Trophoblast cell (in vitro differentiated cells and primary cell): Measurements from ENCODE around the gene PRR22.
A peak's percentile ranks its signal among the peaks of the same experiment; 100 is the strongest.

Experiments used
- DNase-seq, 2 donors: peaks; one replicate each; pipeline ENCODE4 v3.0.0-alpha.2; 2016
- H2AFZ ChIP-seq: 2 replicates; pipeline ENCODE4 v1.6.1; 2013; ENCODE audit warnings: low read length, moderate library complexity, mild to moderate bottlenecking; ENCODE audit not compliant: insufficient read depth, poor library complexity
- H2AK5ac ChIP-seq: 2 replicates; pipeline ENCODE4 v1.6.1; 2013; ENCODE audit warnings: mild to moderate bottlenecking, low read length
- H2BK120ac ChIP-seq: 2 replicates; pipeline ENCODE4 v1.6.1; 2013; ENCODE audit warnings: low read length, mild to moderate bottlenecking, moderate library complexity; ENCODE audit not compliant: insufficient read depth, poor library complexity
- H2BK12ac ChIP-seq: 2 replicates; pipeline ENCODE4 v1.6.1; 2013; ENCODE audit warnings: mild to moderate bottlenecking, low read length, moderate library complexity
- H2BK5ac ChIP-seq: 2 replicates; pipeline ENCODE4 v1.6.1; 2013; ENCODE audit warnings: low read length, low read depth, moderate library complexity, mild to moderate bottlenecking; ENCODE audit not compliant: poor library complexity
- H3K14ac ChIP-seq: 2 replicates; pipeline ENCODE4 v1.6.1; 2013; ENCODE audit warnings: mild to moderate bottlenecking, low read length
- H3K18ac ChIP-seq: 2 replicates; pipeline ENCODE4 v1.6.1; 2013; ENCODE audit warnings: mild to moderate bottlenecking, low read length
- H3K23ac ChIP-seq: 2 replicates; pipeline ENCODE4 v1.6.1; 2013; ENCODE audit warnings: low read length
- H3K27ac ChIP-seq: 2 replicates; pipeline ENCODE4 v1.5.1; 2013; ENCODE audit warnings: low read depth, mild to moderate bottlenecking, inconsistent platforms, low read length, moderate library complexity
- H3K27me3 ChIP-seq: 2 replicates; pipeline ENCODE4 v1.6.1; 2013; ENCODE audit warnings: inconsistent platforms, mild to moderate bottlenecking, low read length, moderate library complexity; ENCODE audit not compliant: insufficient read depth
- H3K36me3 ChIP-seq, 2 experiments: 1 replicate in 1 of 2; 2 replicates in 1 of 2; pipeline ENCODE4 v1.6.1; 2013; ENCODE audit warnings: low read length in 2 of 2, mild to moderate bottlenecking in 2 of 2, moderate library complexity in 1 of 2; ENCODE audit not compliant: insufficient read depth in 2 of 2, control insufficient read depth in 1 of 2
- H3K4ac ChIP-seq: 2 replicates; pipeline ENCODE4 v1.6.1; 2013; ENCODE audit warnings: low read depth, mild to moderate bottlenecking, low read length, moderate library complexity
- H3K4me1 ChIP-seq, 2 experiments: 1 replicate in 1 of 2; 2 replicates in 1 of 2; pipeline ENCODE4 v1.6.1; 2013; ENCODE audit warnings: low read length in 2 of 2, mild to moderate bottlenecking in 2 of 2, moderate library complexity in 1 of 2; ENCODE audit not compliant: insufficient read depth in 2 of 2, control insufficient read depth in 1 of 2
- H3K4me2 ChIP-seq: 2 replicates; pipeline ENCODE4 v1.6.1; 2013; ENCODE audit warnings: inconsistent platforms, mild to moderate bottlenecking, low read length, moderate library complexity
- H3K4me3 ChIP-seq: 2 replicates; pipeline ENCODE4 v1.5.1; 2013; ENCODE audit warnings: mild to moderate bottlenecking, low read depth, low read length, inconsistent platforms
- H3K79me1 ChIP-seq: one replicate; pipeline ENCODE4 v1.6.1; 2013; ENCODE audit warnings: low read length
- H3K79me2 ChIP-seq: 2 replicates; pipeline ENCODE4 v1.6.1; 2013; ENCODE audit warnings: low read length, mild to moderate bottlenecking; ENCODE audit not compliant: control insufficient read depth, insufficient read depth, poor library complexity
- H3K9ac ChIP-seq: 2 replicates; pipeline ENCODE4 v1.6.1; 2013; ENCODE audit warnings: mild to moderate bottlenecking, low read length
- H3K9me3 ChIP-seq: 2 replicates; pipeline ENCODE4 v1.6.1; 2013; ENCODE audit warnings: low read depth, mild to moderate bottlenecking, control low read depth, inconsistent platforms, low read length; ENCODE audit not compliant: insufficient read depth
- H4K12ac ChIP-seq: 2 replicates; pipeline ENCODE4 v1.6.1; 2013; ENCODE audit warnings: low read depth, mild to moderate bottlenecking, low read length, moderate library complexity
- H4K8ac ChIP-seq: 2 replicates; pipeline ENCODE4 v1.6.1; 2013; ENCODE audit warnings: low read depth, mild to moderate bottlenecking, low read length, moderate library complexity
- H4K91ac ChIP-seq: one replicate; pipeline ENCODE4 v1.6.1; 2013; ENCODE audit warnings: low read depth, mild to moderate bottlenecking, low read length, moderate library complexity
- WGBS: extraction: QIAGEN DNeasy Blood & Tissue Kit; methylation state at CpG from one replicate; pipeline ENCODE4 v1.1.7; 2013; ENCODE audit warnings: missing lambda C conversion rate; ENCODE audit not compliant: insufficient read length, insufficient coverage; ENCODE audit errors: extremely low coverage; 5-methylcytosine and 5-hydroxymethylcytosine counted together

The PRR22 gene

DNA sequence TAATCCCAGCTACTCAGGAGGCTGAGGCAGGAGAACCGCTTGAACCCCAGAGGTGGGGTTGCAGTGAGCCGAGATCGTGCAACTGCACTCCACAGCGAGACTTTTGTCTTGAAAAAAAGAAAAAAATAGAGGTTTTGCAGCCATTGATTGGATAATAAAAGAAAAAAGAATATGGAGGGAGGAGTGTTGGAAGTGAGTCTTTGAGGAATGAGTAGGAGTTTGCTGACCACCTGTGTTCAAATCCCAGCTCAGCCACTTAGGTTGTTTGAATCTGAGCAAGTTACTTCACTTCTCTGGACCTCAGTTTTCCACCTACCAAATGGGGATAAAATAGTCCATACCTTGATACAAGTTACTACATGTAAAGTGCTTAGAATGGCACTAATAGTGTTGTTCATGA, 26.6 kb upstream of the PRR22 start:
- no peak overlapping the region for H2BK120ac ChIP-seq
- no CpG with 5 or more reads among the region's 4 CpGs for WGBS
- no peaks in the 10 kb centered on the region for H3K36me3 ChIP-seq
- H4K8ac ChIP-seq, result no peak overlapping the region
- H3K4me3 ChIP-seq, result no peak overlapping the region
- H3K27ac ChIP-seq, result no peak overlapping the region
- no peak overlapping the region for H2BK12ac ChIP-seq
- no peak overlapping the region for H2AFZ ChIP-seq
- H3K27me3 ChIP-seq, result no peaks in the 10 kb centered on the region
- no peak overlapping the region for H3K23ac ChIP-seq
- no peak overlapping the region for H3K4ac ChIP-seq
- H2BK5ac ChIP-seq, result no peak overlapping the region
- no peak overlapping the region for H3K9ac ChIP-seq
- no peak overlapping the region for H4K12ac ChIP-seq
- H2AK5ac ChIP-seq, result no peak overlapping the region
- no peak for DNase-seq
- no peak overlapping the region for H4K91ac ChIP-seq
- no peak overlapping the region for H3K18ac ChIP-seq
- H3K14ac ChIP-seq, result no peak overlapping the region
- H3K79me2 ChIP-seq, result no peaks in the 10 kb centered on the region
- no peaks in the 10 kb centered on the region for H3K79me1 ChIP-seq
- no peaks in the 10 kb centered on the region for H3K4me1 ChIP-seq
- no peak overlapping the region for H3K4me2 ChIP-seq
- no peaks in the 10 kb centered on the region for H3K9me3 ChIP-seq

DNA sequence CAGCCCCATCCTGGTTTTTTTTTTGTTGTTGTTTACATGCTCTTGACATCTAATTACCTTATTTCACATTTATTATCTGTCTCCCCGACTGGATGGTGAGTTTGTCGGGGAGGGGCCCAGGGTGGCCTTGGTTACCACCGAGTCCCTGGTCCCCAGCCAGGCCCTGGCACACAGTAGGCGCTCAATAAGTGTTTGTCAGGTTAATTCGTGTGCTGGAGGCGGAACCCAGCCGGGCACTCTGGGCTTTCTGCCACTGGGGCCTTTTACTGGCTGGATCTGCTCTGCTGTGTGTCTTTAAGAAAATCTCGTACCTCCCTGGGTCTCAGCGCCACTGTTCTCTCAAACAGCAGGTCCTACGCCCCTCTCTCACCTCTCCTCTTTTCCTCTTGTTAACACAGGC, 24.9 kb upstream of the PRR22 start:
- no peaks in the 10 kb centered on the region for H3K9me3 ChIP-seq
- no peak overlapping the region for H2AK5ac ChIP-seq
- H3K23ac ChIP-seq, result no peak overlapping the region
- H4K12ac ChIP-seq, result no peak overlapping the region
- no peak overlapping the region for H2BK120ac ChIP-seq
- no peak overlapping the region for H3K4me2 ChIP-seq
- no peak overlapping the region for H4K8ac ChIP-seq
- H4K91ac ChIP-seq, result peak overlapping the region; percentile 34
- WGBS, result no CpG with 5 or more reads among the region's 10 CpGs
- no peaks in the 10 kb centered on the region for H3K36me3 ChIP-seq
- H3K79me1 ChIP-seq, result no peaks in the 10 kb centered on the region
- no peak overlapping the region for H3K27ac ChIP-seq
- no peak for DNase-seq
- no peak overlapping the region for H3K9ac ChIP-seq
- H3K14ac ChIP-seq, result no peak overlapping the region
- H3K4me1 ChIP-seq, result peaks cover 0 to 2% of the 10 kb centered on the region in 2 experiments
- H3K79me2 ChIP-seq, result no peaks in the 10 kb centered on the region
- no peak overlapping the region for H2BK12ac ChIP-seq
- no peak overlapping the region for H3K4me3 ChIP-seq
- peaks cover 5% of the 10 kb centered on the region for H3K27me3 ChIP-seq
- no peak overlapping the region for H3K18ac ChIP-seq
- no peak overlapping the region for H2AFZ ChIP-seq
- no peak overlapping the region for H2BK5ac ChIP-seq
- H3K4ac ChIP-seq, result no peak overlapping the region

DNA sequence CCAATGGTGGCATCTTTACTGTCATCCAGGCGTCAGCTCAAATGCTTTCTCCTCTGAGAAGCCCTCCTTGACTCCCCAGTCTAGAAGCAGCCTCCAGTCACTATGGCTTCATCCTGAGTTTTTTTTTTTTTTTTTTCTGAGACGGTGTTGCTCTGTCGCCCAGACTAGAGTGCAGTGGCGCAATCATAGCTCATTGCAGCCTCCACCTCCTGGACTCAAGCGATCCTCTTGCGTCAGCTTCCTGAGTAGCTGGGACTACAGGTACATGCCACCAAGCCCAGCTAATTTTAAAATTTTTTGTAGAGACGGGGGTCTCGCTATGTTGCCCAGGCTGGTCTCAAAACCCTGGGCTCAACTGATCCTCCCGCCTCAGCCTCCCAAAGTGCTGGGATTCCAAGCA, 24.5 kb upstream of the PRR22 start:
- Histone ChIP-seq H2AFZ (no peak overlapping the region), H3K4me1 (peaks cover 0 to 2% of the 10 kb centered on the region in 2 experiments), H4K91ac (peak overlapping the region; percentile 34), H2BK12ac (no peak overlapping the region), H3K23ac (no peak overlapping the region), H3K18ac (no peak overlapping the region), H2BK5ac (no peak overlapping the region), H2AK5ac (no peak overlapping the region), H3K9me3 (no peaks in the 10 kb centered on the region), H4K8ac (no peak overlapping the region), H3K36me3 (no peaks in the 10 kb centered on the region), H3K4me3 (no peak overlapping the region), H3K9ac (no peak overlapping the region), H3K4ac (no peak overlapping the region), H4K12ac (no peak overlapping the region), H3K27me3 (peaks cover 5% of the 10 kb centered on the region), H3K79me2 (no peaks in the 10 kb centered on the region), H3K4me2 (no peak overlapping the region), H3K79me1 (no peaks in the 10 kb centered on the region), H3K27ac (no peak overlapping the region), H2BK120ac (no peak overlapping the region), H3K14ac (no peak overlapping the region)
- DNase-seq, result peak in 1 of 2 donors; percentile 37
- no CpG with 5 or more reads among the region's 9 CpGs for WGBS

DNA sequence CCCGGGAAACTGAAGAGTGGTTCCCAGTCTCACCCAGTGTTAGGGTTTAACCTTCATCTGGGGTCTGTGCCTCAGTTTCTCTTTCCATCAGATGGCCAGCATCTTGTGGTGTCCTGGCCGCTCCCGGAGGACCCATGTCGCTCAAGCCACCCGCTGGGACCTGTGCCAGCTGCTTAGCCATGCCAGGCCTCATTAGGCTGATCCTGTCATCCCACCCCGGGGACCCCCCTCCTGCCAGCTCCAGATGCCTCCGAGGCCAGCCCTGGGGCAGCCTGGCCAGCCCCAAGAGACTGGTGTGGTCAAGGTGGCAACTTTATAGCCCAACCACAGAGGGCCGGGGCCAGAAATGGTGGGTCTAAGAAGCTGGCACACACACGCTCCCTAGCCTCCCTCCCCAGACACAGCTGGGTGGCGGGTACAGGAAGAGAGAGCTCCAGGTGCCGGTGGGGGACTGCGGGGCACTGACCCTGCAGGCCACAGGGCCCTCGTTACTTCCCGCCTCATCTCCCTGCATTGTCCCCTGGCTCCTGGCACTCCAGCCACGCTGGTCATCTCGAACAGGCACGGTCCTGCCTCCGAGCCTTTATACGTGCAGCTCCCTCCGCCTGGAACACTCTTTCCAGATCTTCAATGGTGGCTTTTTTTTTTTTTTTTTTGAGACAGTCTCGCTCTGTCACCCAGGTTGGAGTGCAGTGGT, 23.7 kb upstream of the PRR22 start:
- Histone ChIP-seq H3K79me2 (no peaks in the 10 kb centered on the region), H4K12ac (no peak overlapping the region), H2BK5ac (no peak overlapping the region), H3K9me3 (no peaks in the 10 kb centered on the region), H3K9ac (no peak overlapping the region), H4K8ac (no peak overlapping the region), H2AK5ac (no peak overlapping the region), H4K91ac (no peak overlapping the region), H3K4me3 (no peak overlapping the region), H3K18ac (no peak overlapping the region), H2AFZ (no peak overlapping the region), H3K4ac (no peak overlapping the region), H2BK120ac (no peak overlapping the region), H3K14ac (no peak overlapping the region), H3K27me3 (peaks cover 5% of the 10 kb centered on the region), H2BK12ac (no peak overlapping the region), H3K23ac (no peak overlapping the region), H3K36me3 (no peaks in the 10 kb centered on the region), H3K4me2 (no peak overlapping the region), H3K4me1 (peaks cover 5 to 7% of the 10 kb centered on the region in 2 experiments), H3K79me1 (no peaks in the 10 kb centered on the region), H3K27ac (no peak overlapping the region)
- DNase-seq, result no peak
- WGBS, result no CpG with 5 or more reads among the region's 21 CpGs
